IMR-90 (cell line): ENCODE data around the gene SPTB. TPM values are rescaled to one million over a fixed set of nuclear protein-coding genes. Genes with fewer than 3 reads are reported as not detected.

Experiments
- ATAC-seq: fragments of 200-7000 bp; cut with Tn5 transposase; 2 replicates; pipeline ENCODE4 v1.9.1; 2020; ENCODE audit warnings: low read depth, mild to moderate bottlenecking, moderate library complexity
- BruUV-seq: library from RNA; stranded (reverse); fragments of 400-500 nt; replicated peaks from 2 replicates; lab custom pipeline; 2021; lab: Mats Ljungman, UMichigan
- CTCF ChIA-PET: fragments of 300-600 bp; formaldehyde crosslinking; extraction: SDS; loops from one replicate; lab custom pipeline; 2021; ENCODE audit warnings: antibody characterized with exemption; lab: Yijun Ruan, JAX
- POLR2A ChIA-PET: fragments of 300-600 bp; sonication (Branson Sonifier 250); formaldehyde crosslinking; loops from one replicate; lab custom pipeline; 2022; ENCODE audit warnings: antibody characterized with exemption; ENCODE audit not compliant: unreplicated experiment; lab: Charles Lee
- DNase-seq: peaks from one replicate; pipeline ENCODE4 v3.0.0; 2013
- H2AFZ ChIP-seq: replicated peaks from 2 replicates; pipeline ENCODE3; 2013; ENCODE audit warnings: low read length, mild to moderate bottlenecking; ENCODE audit not compliant: poor library complexity
- H2AK5ac ChIP-seq: 2 replicates; pipeline ENCODE4 v1.6.1; 2013; ENCODE audit warnings: low read depth, low read length, inconsistent platforms
- H2AK9ac ChIP-seq: replicated peaks from 2 replicates; pipeline ENCODE3; 2013; ENCODE audit warnings: mild to moderate bottlenecking, low read depth, low read length, moderate library complexity; ENCODE audit not compliant: poor library complexity
- H2BK120ac ChIP-seq: 2 replicates; pipeline ENCODE4 v1.6.1; 2013; ENCODE audit warnings: low read depth, low read length, inconsistent platforms
- H2BK15ac ChIP-seq: 3 replicates; pipeline ENCODE4 v1.6.1; 2013; ENCODE audit warnings: low read depth, low read length, inconsistent platforms
- H2BK20ac ChIP-seq: 2 replicates; pipeline ENCODE4 v1.6.1; 2013; ENCODE audit warnings: low read depth, mild to moderate bottlenecking, inconsistent platforms, low read length, moderate library complexity
- H2BK5ac ChIP-seq: 2 replicates; pipeline ENCODE4 v1.6.1; 2013; ENCODE audit warnings: mild to moderate bottlenecking, low read depth, low read length, inconsistent platforms; ENCODE audit not compliant: poor library complexity, severe bottlenecking
- H3K14ac ChIP-seq: replicated peaks from 2 replicates; pipeline ENCODE4 v1.6.1; 2013; ENCODE audit warnings: low read depth, low read length, inconsistent platforms
- H3K18ac ChIP-seq: 2 replicates; pipeline ENCODE4 v1.6.1; 2013; ENCODE audit warnings: low read depth, low read length, control low read depth
- H3K23ac ChIP-seq: 2 replicates; pipeline ENCODE4 v1.6.1; 2013; ENCODE audit warnings: low read depth, low read length, inconsistent platforms
- H3K27ac ChIP-seq: 2 replicates; pipeline ENCODE4 v1.5.1; 2013; ENCODE audit warnings: mild to moderate bottlenecking, control low read depth, low read length; ENCODE audit not compliant: insufficient read depth
- H3K27me3 ChIP-seq: 2 replicates; pipeline ENCODE4 v1.6.1; 2013; ENCODE audit warnings: low read length; ENCODE audit not compliant: control insufficient read depth, insufficient read depth
- H3K36me3 ChIP-seq: 2 replicates; pipeline ENCODE4 v1.6.1; 2013; ENCODE audit warnings: low read length, mixed read lengths; ENCODE audit not compliant: control insufficient read depth, insufficient read depth
- H3K4ac ChIP-seq: 2 replicates; pipeline ENCODE4 v1.6.1; 2013; ENCODE audit warnings: low read depth, low read length, inconsistent platforms
- H3K4me1 ChIP-seq: 2 replicates; pipeline ENCODE4 v1.6.1; 2013; ENCODE audit warnings: low read length, mixed read lengths; ENCODE audit not compliant: control insufficient read depth, insufficient read depth
- H3K4me2 ChIP-seq: 2 replicates; pipeline ENCODE4 v1.6.1; 2013; ENCODE audit warnings: low read depth, mild to moderate bottlenecking, control low read depth, low read length, moderate library complexity
- H3K4me3 ChIP-seq: 2 replicates; pipeline ENCODE4 v1.5.1; 2013; ENCODE audit warnings: low read depth, mild to moderate bottlenecking, control low read depth, low read length, moderate library complexity; ENCODE audit not compliant: insufficient read depth
- H3K56ac ChIP-seq: 2 replicates; pipeline ENCODE4 v1.6.1; 2013; ENCODE audit warnings: low read length, inconsistent platforms; ENCODE audit not compliant: insufficient read depth; ENCODE audit errors: extremely low read depth
- H3K79me1 ChIP-seq, 2 experiments: 2 replicates each; pipeline ENCODE4 v1.6.1; 2013; ENCODE audit warnings: low read length in 2 of 2, inconsistent platforms in 1 of 2, low read depth in 1 of 2
- H3K9ac ChIP-seq: 2 replicates; pipeline ENCODE4 v1.6.1; 2013; ENCODE audit warnings: low read depth, low read length, control low read depth
- H3K9me1 ChIP-seq: 2 replicates; pipeline ENCODE4 v1.6.1; 2013; ENCODE audit warnings: low read length, inconsistent platforms; ENCODE audit not compliant: insufficient read depth
- H3K9me3 ChIP-seq: 2 replicates; pipeline ENCODE4 v1.6.1; 2013; ENCODE audit warnings: low read length; ENCODE audit not compliant: control insufficient read depth, insufficient read depth
- H4K20me1 ChIP-seq: 2 replicates; pipeline ENCODE4 v1.6.1; 2013; ENCODE audit warnings: low read length, inconsistent platforms; ENCODE audit not compliant: insufficient read depth
- H4K5ac ChIP-seq: 2 replicates; pipeline ENCODE4 v1.6.1; 2013; ENCODE audit warnings: mild to moderate bottlenecking, low read depth, low read length, control low read depth
- H4K8ac ChIP-seq, 2 experiments: 2 replicates each; pipeline ENCODE4 v1.6.1; 2013; ENCODE audit warnings: low read depth in 2 of 2, low read length in 2 of 2, control low read depth in 1 of 2, inconsistent platforms in 1 of 2
- H4K91ac ChIP-seq: 2 replicates; pipeline ENCODE4 v1.6.1; 2013; ENCODE audit warnings: low read depth, low read length, inconsistent platforms; ENCODE audit not compliant: insufficient read depth
- BHLHE40 ChIP-seq: fragments of 150-350 bp; IDR thresholded peaks from 2 replicates; pipeline ENCODE4 v1.6.1; 2016; ENCODE audit warnings: mild to moderate bottlenecking, low read depth, low read length
- CEBPB ChIP-seq: IDR thresholded peaks from 2 replicates; pipeline ENCODE4 v1.6.1; 2012; ENCODE audit warnings: low read depth, low read length, improper control_type of control experiment
- CHD1 ChIP-seq: IDR thresholded peaks from 2 replicates; pipeline ENCODE4 v1.6.1; 2012; ENCODE audit warnings: low read depth, low read length, improper control_type of control experiment
- FOS ChIP-seq: fragments of 150-350 bp; IDR thresholded peaks from 2 replicates; pipeline ENCODE4 v1.6.1; 2016; ENCODE audit warnings: low read depth, low read length
- MAFK ChIP-seq: IDR thresholded peaks from 2 replicates; pipeline ENCODE4 v1.6.1; 2012; ENCODE audit warnings: low read depth, low read length, improper control_type of control experiment
- MAZ ChIP-seq: IDR thresholded peaks from 2 replicates; pipeline ENCODE4 v1.6.1; 2012; ENCODE audit warnings: low read depth, mild to moderate bottlenecking, low read length, improper control_type of control experiment, moderate library complexity, borderline replicate concordance
- MXI1 ChIP-seq: IDR thresholded peaks from 2 replicates; pipeline ENCODE4 v1.6.1; 2012; ENCODE audit warnings: low read depth, mild to moderate bottlenecking, low read length, moderate library complexity, borderline replicate concordance
- NFE2L2 ChIP-seq: fragments of 150-350 bp; IDR thresholded peaks from 2 replicates; pipeline ENCODE4 v1.6.1; 2016; ENCODE audit warnings: low read depth, mild to moderate bottlenecking, low read length
- RAD21 ChIP-seq: IDR thresholded peaks from 2 replicates; pipeline ENCODE4 v1.6.1; 2012; ENCODE audit warnings: low read length, improper control_type of control experiment
- RCOR1 ChIP-seq: IDR thresholded peaks from 2 replicates; pipeline ENCODE4 v1.6.1; 2012; ENCODE audit warnings: mild to moderate bottlenecking, low read length, improper control_type of control experiment; ENCODE audit not compliant: insufficient replicate concordance
- SMC3 ChIP-seq: fragments of 150-350 bp; IDR thresholded peaks from 2 replicates; pipeline ENCODE4 v1.6.1; 2016; ENCODE audit warnings: low read depth, mild to moderate bottlenecking, antibody characterized with exemption, low read length, moderate library complexity
- WGBS, 2 experiments: methylation state at CpG; one replicate each; pipeline versions ENCODE4 v1.1.5 to v1.1.7; 2013; ENCODE audit warnings: missing lambda C conversion rate in 2 of 2; ENCODE audit not compliant: insufficient read length in 1 of 2; ENCODE audit errors: extremely low coverage in 2 of 2; 5-methylcytosine and 5-hydroxymethylcytosine counted together
- dilution Hi-C: fragments of 300-500 bp; cut with HindIII; formaldehyde crosslinking; loops from one replicate; pipeline ENCODE4 v1.14.3; 2018; ENCODE audit warnings: low sequenced_read_pairs; ENCODE audit not compliant: unreplicated experiment
- in situ Hi-C: fragments of 300-500 bp; cut with MboI; formaldehyde crosslinking; loops from 3 replicates; pipeline ENCODE4 v1.14.3; 2019; ENCODE audit warnings: low sequenced_read_pairs, inconsistent platforms, mixed read lengths
- intact Hi-C: fragments of 100-400 bp; cut with micrococcal nuclease; formaldehyde crosslinking; loops from 2 replicates; pipeline ENCODE4 v1.10.0; 2022
- polyA plus RNA-seq, 3 experiments: library from polyadenylated mRNA; depleted of rRNA; stranded (reverse); fragments of >200 nt; gene quantifications; 2 replicates each; pipeline ENCODE4 v1.2.3, GENCODE V29; 2012; ENCODE audit warnings: low replicate concordance in 1 of 3
- total RNA-seq: library from RNA; depleted of rRNA; stranded (reverse); fragments of >200 nt; gene quantifications from 2 replicates; pipeline ENCODE4 v1.2.3, GENCODE V29; 2012
- TF ChIP-seq, protein P1 (sequence below): conservative IDR thresholded peaks from 2 replicates; pipeline ENCODE4 v1.5.1; 2012; ENCODE audit warnings: mild to moderate bottlenecking, low read depth, low read length, improper control_type of control experiment
- TF ChIP-seq, protein P2 (sequence below): fragments of 150-350 bp; IDR thresholded peaks from 2 replicates; pipeline ENCODE4 v1.6.1; 2016; ENCODE audit warnings: low read depth, mild to moderate bottlenecking, low read length, moderate library complexity, borderline replicate concordance
- TF ChIP-seq, protein P3 (sequence below): fragments of 150-350 bp; IDR thresholded peaks from 2 replicates; pipeline ENCODE4 v1.6.1; 2017; ENCODE audit warnings: mild to moderate bottlenecking, antibody characterized with exemption, low read length, low read depth

Gene SPTB
- total and polyA plus RNA-seq, 2 of the 4 experiments (the other 2 are of a cell fraction): under 0.01 to 0.07 TPM

DNA sequence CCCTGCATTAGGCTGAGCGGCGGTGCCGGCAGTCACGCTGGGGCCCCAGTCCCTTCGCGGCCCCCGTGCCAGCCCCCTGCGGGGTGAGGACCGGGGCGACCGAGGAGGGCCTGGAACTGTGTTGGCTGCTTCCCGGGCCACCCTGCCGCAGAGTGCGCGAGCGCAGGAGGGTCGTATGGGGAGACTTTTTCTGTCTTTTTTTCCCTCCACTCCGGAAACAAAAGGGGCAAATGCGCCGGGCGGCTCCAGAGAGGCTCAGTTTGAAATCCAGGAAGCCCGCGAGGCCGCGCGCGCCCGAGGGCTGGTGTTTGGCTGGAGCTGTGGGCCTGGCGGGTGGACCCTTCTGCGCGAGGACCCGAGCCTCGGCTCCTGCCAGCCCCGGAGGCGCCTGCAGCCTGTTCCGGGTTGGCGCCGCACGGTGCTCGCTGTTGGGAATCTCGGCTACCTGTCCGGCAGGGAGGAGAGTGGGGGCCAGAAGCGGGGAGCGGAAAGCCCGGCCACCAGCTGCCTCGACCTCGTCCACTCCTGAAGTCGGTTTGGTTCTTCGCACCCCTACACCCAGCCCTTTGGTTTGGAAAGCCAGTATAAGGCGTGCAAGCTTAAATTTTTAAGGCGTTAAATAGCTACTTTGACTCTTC, 174.8 kb downstream of the SPTB start:
- Histone ChIP-seq H3K4me1 (peaks cover 13% of the 10 kb centered on the region; the same call in 1 of the 2 replicates), H4K91ac (no peak overlapping the region; the same call in 1 of the 2 replicates), H3K36me3 (no peaks in the 10 kb centered on the region), H2AFZ (peak overlapping the region; percentile 92), H2BK15ac (no peak overlapping the region), H3K56ac (no peak overlapping the region), H2AK9ac (peak overlapping the region; percentile 80), H3K27ac (peak overlapping the region; percentile 38; the same call in 1 of the 2 replicates), H3K9me3 (no peaks in the 10 kb centered on the region), H3K14ac (0 out of 2 replicates have a peak overlapping the region, but pooled peaks have one; percentile 11), H3K79me1 (peaks cover 6 to 43% of the 10 kb centered on the region in 2 experiments; a peak in 3 of 4 replicates), H3K4me2 (peak overlapping the region; percentile 88), H3K18ac (no peak overlapping the region), H2AK5ac (peak overlapping the region; percentile 26; the same call in 1 of the 2 replicates), H2BK120ac (no peak overlapping the region), H4K8ac (peak overlapping the region; percentile 39 to 64; a peak in 1 of 4 replicates), H2BK5ac (no peak overlapping the region), H3K9me1 (peaks cover 11% of the 10 kb centered on the region), H4K20me1 (peaks cover 26% of the 10 kb centered on the region), H3K4me3 (peak overlapping the region; percentile 82), H3K27me3 (peaks cover 30% of the 10 kb centered on the region), H4K5ac (no peak overlapping the region), H3K4ac (peak overlapping the region; percentile 35; the same call in 1 of the 2 replicates), H3K23ac (no peak overlapping the region; the same call in 1 of the 2 replicates), H3K9ac (peak overlapping the region; percentile 64), H2BK20ac (no peak overlapping the region)
- intact Hi-C loops (no loop called here), dilution Hi-C loops (no loop called here), in situ Hi-C loops (no loop called here)
- CTCF ChIA-PET: no interaction called here
- 2% methylated on average over 9 of the region's 51 CpGs; no CpG with 5 or more reads in 1 of the 2 experiments for WGBS, 2 experiments
- ATAC-seq: peak; percentile 41
- DNase-seq: peak; percentile 15
- POLR2A ChIA-PET: no interaction called here
- no TSS peak for BruUV-seq
- TF ChIP-seq FOS: no peak
- no peak; the same call in 1 of the 2 replicates for TF ChIP-seq MXI1
- no peak for TF ChIP-seq CEBPB
- TF ChIP-seq NFE2L2: no peak
- no peak for TF ChIP-seq MAFK
- TF ChIP-seq BHLHE40: no peak
- TF ChIP-seq RCOR1: no peak
- no peak for TF ChIP-seq MAZ
- no peak for TF ChIP-seq SMC3
- TF ChIP-seq CHD1: no peak
- TF ChIP-seq RAD21: no peak
- TF ChIP-seq, protein P1, sequence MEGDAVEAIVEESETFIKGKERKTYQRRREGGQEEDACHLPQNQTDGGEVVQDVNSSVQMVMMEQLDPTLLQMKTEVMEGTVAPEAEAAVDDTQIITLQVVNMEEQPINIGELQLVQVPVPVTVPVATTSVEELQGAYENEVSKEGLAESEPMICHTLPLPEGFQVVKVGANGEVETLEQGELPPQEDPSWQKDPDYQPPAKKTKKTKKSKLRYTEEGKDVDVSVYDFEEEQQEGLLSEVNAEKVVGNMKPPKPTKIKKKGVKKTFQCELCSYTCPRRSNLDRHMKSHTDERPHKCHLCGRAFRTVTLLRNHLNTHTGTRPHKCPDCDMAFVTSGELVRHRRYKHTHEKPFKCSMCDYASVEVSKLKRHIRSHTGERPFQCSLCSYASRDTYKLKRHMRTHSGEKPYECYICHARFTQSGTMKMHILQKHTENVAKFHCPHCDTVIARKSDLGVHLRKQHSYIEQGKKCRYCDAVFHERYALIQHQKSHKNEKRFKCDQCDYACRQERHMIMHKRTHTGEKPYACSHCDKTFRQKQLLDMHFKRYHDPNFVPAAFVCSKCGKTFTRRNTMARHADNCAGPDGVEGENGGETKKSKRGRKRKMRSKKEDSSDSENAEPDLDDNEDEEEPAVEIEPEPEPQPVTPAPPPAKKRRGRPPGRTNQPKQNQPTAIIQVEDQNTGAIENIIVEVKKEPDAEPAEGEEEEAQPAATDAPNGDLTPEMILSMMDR: no peak
- TF ChIP-seq, protein P2, sequence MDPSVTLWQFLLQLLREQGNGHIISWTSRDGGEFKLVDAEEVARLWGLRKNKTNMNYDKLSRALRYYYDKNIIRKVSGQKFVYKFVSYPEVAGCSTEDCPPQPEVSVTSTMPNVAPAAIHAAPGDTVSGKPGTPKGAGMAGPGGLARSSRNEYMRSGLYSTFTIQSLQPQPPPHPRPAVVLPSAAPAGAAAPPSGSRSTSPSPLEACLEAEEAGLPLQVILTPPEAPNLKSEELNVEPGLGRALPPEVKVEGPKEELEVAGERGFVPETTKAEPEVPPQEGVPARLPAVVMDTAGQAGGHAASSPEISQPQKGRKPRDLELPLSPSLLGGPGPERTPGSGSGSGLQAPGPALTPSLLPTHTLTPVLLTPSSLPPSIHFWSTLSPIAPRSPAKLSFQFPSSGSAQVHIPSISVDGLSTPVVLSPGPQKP: no peak
- TF ChIP-seq, protein P3, sequence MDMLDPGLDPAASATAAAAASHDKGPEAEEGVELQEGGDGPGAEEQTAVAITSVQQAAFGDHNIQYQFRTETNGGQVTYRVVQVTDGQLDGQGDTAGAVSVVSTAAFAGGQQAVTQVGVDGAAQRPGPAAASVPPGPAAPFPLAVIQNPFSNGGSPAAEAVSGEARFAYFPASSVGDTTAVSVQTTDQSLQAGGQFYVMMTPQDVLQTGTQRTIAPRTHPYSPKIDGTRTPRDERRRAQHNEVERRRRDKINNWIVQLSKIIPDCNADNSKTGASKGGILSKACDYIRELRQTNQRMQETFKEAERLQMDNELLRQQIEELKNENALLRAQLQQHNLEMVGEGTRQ: no peak
